Loucy (cell line): ENCODE results near the gene MCU.

Experiments
- CTCF ChIP-seq: fragments of 200-600 bp; sonication (generic); conservative IDR thresholded peaks from 2 replicates; pipeline ENCODE4 v1.5.1; 2014; ENCODE audit warnings: mild to moderate bottlenecking, antibody characterized with exemption, low read length
- EZH2phosphoT487 ChIP-seq: fragments of 200-600 bp; IDR thresholded peaks from 2 replicates; pipeline ENCODE4 v1.6.1; 2018; ENCODE audit warnings: antibody characterized with exemption, mild to moderate bottlenecking, moderate library complexity, borderline replicate concordance

DNA sequence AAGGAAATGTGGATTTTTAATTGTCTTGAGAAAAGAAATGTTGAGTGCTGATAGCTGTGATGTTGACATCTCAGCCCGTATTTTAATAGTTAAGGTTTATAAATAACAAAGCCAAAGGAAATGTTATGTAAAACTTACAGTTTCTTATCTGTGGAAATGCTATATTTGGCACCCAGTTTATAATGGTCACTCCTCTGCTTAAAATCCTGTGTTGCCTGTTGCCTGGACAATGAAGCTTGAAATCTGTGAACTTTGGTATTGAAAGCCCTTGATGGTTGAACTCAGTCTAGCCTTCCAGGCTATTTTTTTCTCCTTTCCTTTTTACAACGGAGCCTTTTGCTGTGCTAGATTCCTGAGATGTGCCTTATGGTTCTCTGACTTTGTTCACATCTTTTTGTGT lies 46.5 kb downstream of the MCU start:
- TF ChIP-seq CTCF = no peak
- no peak for TF ChIP-seq EZH2phosphoT487
